Esophagus muscularis mucosa (tissue), 4 donors: ENCODE results near the gene AQP5. TPM values are rescaled to one million over a fixed set of nuclear protein-coding genes. Genes with fewer than 3 reads are reported as not detected.

ENCODE experiments used
- DNase-seq: peaks from one replicate; pipeline ENCODE4 v3.0.0-alpha.2; 2017; ENCODE audit errors: extremely low spot score
- H3K27ac ChIP-seq, 4 donors: fragments of 200-600 bp; sonication (generic); replicated peaks in 1 of 4; 1 replicate in 3 of 4; 2 replicates in 1 of 4; pipeline ENCODE4 v1.5.1; 2016 to 2019; ENCODE audit warnings: mild to moderate bottlenecking in 1 of 4
- H3K27me3 ChIP-seq, 4 donors: fragments of 200-600 bp; sonication (generic); one replicate each; pipeline versions ENCODE4 v1.5.1 to v1.6.0; 2016 to 2019
- H3K36me3 ChIP-seq, 4 donors: fragments of 200-600 bp; sonication (generic); one replicate each; pipeline ENCODE4 v1.5.1; 2016 to 2019
- H3K4me1 ChIP-seq, 4 donors: fragments of 200-600 bp; sonication (generic); one replicate each; pipeline ENCODE4 v1.5.1; 2016 to 2019
- H3K4me3 ChIP-seq, 4 donors: fragments of 200-600 bp; sonication (generic); 1 replicate in 2 of 4; 2 replicates in 2 of 4; pipeline ENCODE4 v1.5.1; 2016 to 2019; ENCODE audit warnings: mild to moderate bottlenecking in 4 of 4, moderate library complexity in 1 of 4
- H3K9me3 ChIP-seq, 4 donors: fragments of 200-600 bp; sonication (generic); 1 replicate in 3 of 4; 2 replicates in 1 of 4; pipeline ENCODE4 v1.5.1; 2016 to 2019
- CTCF ChIP-seq, 3 experiments: fragments of 200-600 bp in 2 of 3; fragments of 450-650 bp in 1 of 3; sonication (generic) in 2 of 3; IDR thresholded peaks; one replicate each; pipeline ENCODE4 v1.5.1; 2017 to 2019; ENCODE audit warnings: antibody characterized with exemption in 3 of 3, mild to moderate bottlenecking in 2 of 3, moderate library complexity in 1 of 3
- EP300 ChIP-seq: sonication (generic); formaldehyde crosslinking; IDR thresholded peaks from one replicate; pipeline ENCODE4 v1.6.1; 2017; ENCODE audit warnings: antibody characterized with exemption
- POLR2A ChIP-seq: fragments of 450-650 bp; IDR thresholded peaks from one replicate; pipeline ENCODE4 v1.6.1; 2017; ENCODE audit warnings: antibody characterized with exemption, moderate library complexity, mild to moderate bottlenecking, low read depth
- POLR2AphosphoS5 ChIP-seq, 2 donors: sonication (generic); formaldehyde crosslinking; IDR thresholded peaks; one replicate each; pipeline ENCODE4 v1.6.1; 2017; ENCODE audit warnings: antibody characterized with exemption in 2 of 2
- WGBS: methylation state at CpG from one replicate; pipeline ENCODE4 v1.1.5; 2018; 5-methylcytosine and 5-hydroxymethylcytosine counted together
- intact Hi-C: fragments of 100-400 bp; cut with DNase I; formaldehyde crosslinking; loops from one replicate; pipeline ENCODE4 v1.15.1; 2023
- total RNA-seq, 4 donors: library from RNA; depleted of rRNA; stranded (reverse); fragments of >200 nt; gene quantifications; one replicate each; pipeline versions ENCODE4 v1.1.0 to v1.2.1, GENCODE V29; 2016

AQP5 gene
- total RNA-seq, 4 donors from 2014 or later = 0.83 TPM; not detected in 3

GRCh38 chr12:49955899-49956662 lies 5.6 kb upstream of the AQP5 start:
- WGBS = 75% methylated on average over 12 of the region's 13 CpGs

GRCh38 chr12:49956663-49957569 lies 4.8 kb upstream of the AQP5 start:
- Histone ChIP-seq H3K4me1 (peaks cover 0 to 23% (median 11%) of the 10 kb centered on the region in 4 donors), H3K9me3 (no peaks in the 10 kb centered on the region), H3K4me3 (no peak overlapping the region), H3K27me3 (peaks cover 0 to 94% (median 42%) of the 10 kb centered on the region in 4 donors), H3K27ac (no peak overlapping the region), H3K36me3 (no peaks in the 10 kb centered on the region)
- intact Hi-C loops = no loop called here
- TF ChIP-seq POLR2AphosphoS5 (IDR thresholded peaks at IDR 0.05) (no peak), EP300 (no peak), CTCF (IDR thresholded peaks at IDR 0.05) (no peak), POLR2A (no peak)
- WGBS = 91% methylated on average over 6 of the region's 6 CpGs
- DNase-seq = no peak

More at GRCh38 chr12:49955899-49956662, 5.6 kb upstream of the AQP5 start:
- DNase-seq = no peak
- H3K27me3 ChIP-seq = peaks cover 0 to 94% (median 38%) of the 10 kb centered on the region in 4 donors
- intact Hi-C loops = no loop called here
- H3K4me1 ChIP-seq = peaks cover 0 to 14% (median 6%) of the 10 kb centered on the region in 4 donors
- TF ChIP-seq CTCF (IDR thresholded peaks at IDR 0.05) = no peak
- no peak for TF ChIP-seq POLR2AphosphoS5 (IDR thresholded peaks at IDR 0.05)
- TF ChIP-seq EP300 = no peak
- TF ChIP-seq POLR2A = no peak
- H3K9me3 ChIP-seq = no peaks in the 10 kb centered on the region
- H3K27ac ChIP-seq = no peak overlapping the region
- no peak overlapping the region for H3K4me3 ChIP-seq
- H3K36me3 ChIP-seq = no peaks in the 10 kb centered on the region

- peaks cover 0 to 97% (median 42%) of the 10 kb centered on the region in 4 donors for H3K27me3 ChIP-seq
Measured at GRCh38 chr12:49957570-49957967, 4.1 kb upstream of the AQP5 start.

More at GRCh38 chr12:49957570-49957967, 4.1 kb upstream of the AQP5 start:
- Histone ChIP-seq H3K4me3 (no peak overlapping the region), H3K4me1 (peaks cover 0 to 28% (median 12%) of the 10 kb centered on the region in 4 donors), H3K9me3 (no peaks in the 10 kb centered on the region), H3K36me3 (no peaks in the 10 kb centered on the region), H3K27ac (no peak overlapping the region)
- intact Hi-C loops = no loop called here
- TF ChIP-seq POLR2AphosphoS5 (IDR thresholded peaks at IDR 0.05) (no peak), CTCF (IDR thresholded peaks at IDR 0.05) (no peak), EP300 (no peak)
- no peak for DNase-seq
